HEK293 (cell line): ENCODE measurements around the gene PLEKHM2.
"Not testable (repeated sequence)": the region's sequence is repeated elsewhere in the genome, so short reads cannot be mapped to it uniquely, and the experiment has no call there.

Experiments
- CTCF ChIA-PET: fragments of 350-600 bp; formaldehyde crosslinking; extraction: SDS; loops from one replicate; lab custom pipeline; 2021; ENCODE audit warnings: antibody characterized with exemption; lab: Yijun Ruan, JAX
- POLR2A ChIA-PET: fragments of 300-600 bp; formaldehyde crosslinking; extraction: SDS; loops from one replicate; lab custom pipeline; 2020; ENCODE audit warnings: antibody characterized with exemption, inconsistent platforms; lab: Yijun Ruan, JAX
- H3K27ac ChIP-seq: fragments of 200-500 bp; sonication (Bioruptor generic); 2 replicates; pipeline ENCODE4 v1.5.1; 2014; ENCODE audit warnings: low read depth, low read length, control low read depth, inconsistent platforms; ENCODE audit errors: extremely low read depth
- H3K36me3 ChIP-seq, 2 experiments: fragments of 200-500 bp in 1 of 2; sonication (Bioruptor generic) in 1 of 2; 1 replicate in 1 of 2; 2 replicates in 1 of 2; pipeline ENCODE4 v1.5.1; 2014 to 2017; ENCODE audit warnings: inconsistent platforms in 2 of 2, low read length in 2 of 2; ENCODE audit not compliant: control insufficient read depth in 2 of 2, insufficient read depth in 1 of 2
- H3K4me1 ChIP-seq: fragments of 200-500 bp; sonication (Bioruptor generic); 2 replicates; pipeline ENCODE4 v1.5.1; 2014; ENCODE audit warnings: mild to moderate bottlenecking, low read length, inconsistent platforms; ENCODE audit not compliant: control insufficient read depth, insufficient read depth
- H3K4me3 ChIP-seq: 2 replicates; pipeline ENCODE4 v1.5.1; 2011; ENCODE audit warnings: low read depth, mild to moderate bottlenecking, control low read depth, low read length, moderate library complexity
- H3K9me3 ChIP-seq: fragments of 200-500 bp; sonication (Bioruptor generic); 2 replicates; pipeline ENCODE4 v1.5.1; 2014; ENCODE audit warnings: low read depth, low read length, inconsistent platforms; ENCODE audit not compliant: control insufficient read depth, insufficient read depth
- OSR2 ChIP-seq: fragments of 450-650 bp; formaldehyde crosslinking; IDR thresholded peaks from 2 replicates; pipeline ENCODE4 v1.5.1; 2016; ENCODE audit warnings: missing biosample characterization, missing genetic modification characterization
- SCRT1 ChIP-seq: fragments of 450-650 bp; formaldehyde crosslinking; IDR thresholded peaks from 2 replicates; pipeline ENCODE4 v1.5.1; 2016; ENCODE audit warnings: missing biosample characterization, missing genetic modification characterization, borderline replicate concordance
- SP2 ChIP-seq: fragments of 450-650 bp; formaldehyde crosslinking; IDR thresholded peaks from 2 replicates; pipeline ENCODE4 v1.5.1; 2016; ENCODE audit warnings: missing biosample characterization, missing genetic modification characterization
- TCF7L2 ChIP-seq: IDR thresholded peaks from 2 replicates; pipeline ENCODE4 v1.6.1; 2011; ENCODE audit warnings: low read depth, mild to moderate bottlenecking, inconsistent platforms, low read length, moderate library complexity, borderline replicate concordance
- ZBTB20 ChIP-seq: fragments of 450-650 bp; formaldehyde crosslinking; IDR thresholded peaks from 2 replicates; pipeline ENCODE4 v1.5.1; 2016; ENCODE audit warnings: missing biosample characterization, missing genetic modification characterization
- ZNF121 ChIP-seq: fragments of 450-650 bp; formaldehyde crosslinking; IDR thresholded peaks from 2 replicates; pipeline ENCODE4 v1.5.1; 2016; ENCODE audit warnings: missing biosample characterization, missing genetic modification characterization
- ZNF184 ChIP-seq: fragments of 450-650 bp; IDR thresholded peaks from 2 replicates; pipeline ENCODE4 v1.5.1; 2018; ENCODE audit warnings: missing biosample characterization, mild to moderate bottlenecking, missing genetic modification characterization
- ZNF221 ChIP-seq: fragments of 450-650 bp; formaldehyde crosslinking; IDR thresholded peaks from 2 replicates; pipeline ENCODE4 v1.5.1; 2017; ENCODE audit warnings: missing biosample characterization, missing genetic modification characterization, borderline replicate concordance
- ZNF24 ChIP-seq: fragments of 450-650 bp; formaldehyde crosslinking; IDR thresholded peaks from 2 replicates; pipeline ENCODE4 v1.5.1; 2016; ENCODE audit warnings: missing biosample characterization, missing genetic modification characterization
- ZNF292 ChIP-seq: fragments of 450-650 bp; formaldehyde crosslinking; IDR thresholded peaks from 2 replicates; pipeline ENCODE4 v1.5.1; 2016; ENCODE audit warnings: low read depth, missing biosample characterization, missing genetic modification characterization, borderline replicate concordance
- ZNF350 ChIP-seq: fragments of 450-650 bp; formaldehyde crosslinking; IDR thresholded peaks from 2 replicates; pipeline ENCODE4 v1.5.0; 2017; ENCODE audit warnings: missing biosample characterization, mild to moderate bottlenecking, missing genetic modification characterization
- ZNF37A ChIP-seq: fragments of 450-650 bp; IDR thresholded peaks from 2 replicates; pipeline ENCODE4 v1.5.1; 2018; ENCODE audit warnings: missing biosample characterization, missing genetic modification characterization
- ZNF521 ChIP-seq: fragments of 450-650 bp; formaldehyde crosslinking; IDR thresholded peaks from 2 replicates; pipeline ENCODE4 v1.5.1; 2017; ENCODE audit warnings: missing biosample characterization, mild to moderate bottlenecking, missing genetic modification characterization
- TF ChIP-seq, protein P1 (sequence below): fragments of 450-650 bp; formaldehyde crosslinking; optimal IDR thresholded peaks from 2 replicates; pipeline ENCODE3; 2016; ENCODE audit warnings: missing biosample characterization, mild to moderate bottlenecking, missing genetic modification characterization
- TF ChIP-seq, protein P2 (sequence below): fragments of 450-650 bp; formaldehyde crosslinking; IDR thresholded peaks from 2 replicates; pipeline ENCODE4 v1.5.1; 2017; ENCODE audit warnings: missing biosample characterization, missing genetic modification characterization
- TF ChIP-seq, protein P3 (sequence below): fragments of 450-650 bp; formaldehyde crosslinking; IDR thresholded peaks from 2 replicates; pipeline ENCODE4 v1.5.1; 2016; ENCODE audit warnings: missing biosample characterization, missing genetic modification characterization

Gene PLEKHM2

DNA sequence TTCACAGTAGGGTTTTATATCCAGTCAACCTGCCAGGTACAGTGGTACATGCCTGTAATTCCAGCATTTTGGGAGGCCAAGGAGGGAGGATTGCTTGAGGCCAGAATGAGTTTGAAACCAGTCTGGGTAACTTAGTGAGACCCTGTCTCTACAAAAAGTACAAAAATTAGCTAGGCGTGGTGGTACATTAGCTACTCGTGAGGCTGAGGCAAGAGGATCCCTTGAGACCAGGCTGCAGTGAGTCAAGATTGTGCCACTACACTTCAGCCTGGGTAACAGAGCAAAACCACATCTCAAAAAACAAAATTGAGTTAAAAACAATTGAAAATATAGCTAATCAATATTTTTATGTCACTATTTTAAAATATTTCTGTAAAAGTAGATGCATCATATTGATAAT lies 33.7 kb upstream of the PLEKHM2 start:
- no peak overlapping the region for H3K27ac ChIP-seq
- ChIA-PET POLR2A (no interaction called here), CTCF (no interaction called here)

DNA sequence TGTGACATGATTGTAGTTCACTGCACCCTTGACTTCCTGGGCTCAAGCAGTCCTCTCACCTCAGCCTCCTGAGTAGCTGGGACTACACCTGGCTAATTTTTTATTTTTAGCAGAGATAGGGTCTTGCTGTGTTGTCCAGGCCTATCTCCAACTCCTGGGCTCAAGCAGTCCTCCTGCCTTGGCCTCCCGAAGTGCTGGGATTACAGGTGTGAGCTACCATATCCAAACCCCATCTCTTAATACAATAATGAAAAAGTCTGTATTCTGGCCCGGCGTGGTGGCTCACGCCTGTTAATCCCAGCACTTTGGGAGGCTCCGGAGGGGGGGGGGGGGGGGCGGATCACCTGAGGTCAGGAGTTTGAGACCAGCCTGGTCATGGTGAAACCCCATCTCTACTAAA lies 32.0 kb upstream of the PLEKHM2 start:
- H3K4me3 ChIP-seq, CTCF ChIA-PET, H3K27ac ChIP-seq, H3K4me1 ChIP-seq, H3K9me3 ChIP-seq: not testable (repeated sequence)
- POLR2A ChIA-PET: interaction anchor here (0.6 kb wide), 1 partner anchor 1030 kb away, joined by 6 read pairs; no protein-coding TSS in a partner anchor
- H3K36me3 ChIP-seq: peaks cover 23 to 82% of the 10 kb centered on the region in 2 experiments; a peak in 2 of 3 replicates
- TF ChIP-seq ZNF121 (tag by site-specific recombination): 0 out of 2 replicates have a peak, but pooled peaks have one; percentile 21

More for the DNA sequence above, 33.7 kb upstream of the PLEKHM2 start:
- Histone ChIP-seq H3K9me3 (no peaks in the 10 kb centered on the region), H3K36me3 (peaks cover 33 to 82% of the 10 kb centered on the region in 2 experiments), H3K4me1 (no peaks in the 10 kb centered on the region), H3K4me3 (no peak overlapping the region)
- TF ChIP-seq, protein P1, sequence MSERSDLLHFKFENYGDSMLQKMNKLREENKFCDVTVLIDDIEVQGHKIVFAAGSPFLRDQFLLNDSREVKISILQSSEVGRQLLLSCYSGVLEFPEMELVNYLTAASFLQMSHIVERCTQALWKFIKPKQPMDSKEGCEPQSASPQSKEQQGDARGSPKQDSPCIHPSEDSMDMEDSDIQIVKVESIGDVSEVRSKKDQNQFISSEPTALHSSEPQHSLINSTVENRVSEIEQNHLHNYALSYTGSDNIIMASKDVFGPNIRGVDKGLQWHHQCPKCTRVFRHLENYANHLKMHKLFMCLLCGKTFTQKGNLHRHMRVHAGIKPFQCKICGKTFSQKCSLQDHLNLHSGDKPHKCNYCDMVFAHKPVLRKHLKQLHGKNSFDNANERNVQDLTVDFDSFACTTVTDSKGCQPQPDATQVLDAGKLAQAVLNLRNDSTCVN (tag by site-specific recombination): no peak
- no peak for TF ChIP-seq ZNF350 (tag by site-specific recombination)
- TF ChIP-seq ZNF184 (tag by site-specific recombination): no peak
- TF ChIP-seq, protein P2, sequence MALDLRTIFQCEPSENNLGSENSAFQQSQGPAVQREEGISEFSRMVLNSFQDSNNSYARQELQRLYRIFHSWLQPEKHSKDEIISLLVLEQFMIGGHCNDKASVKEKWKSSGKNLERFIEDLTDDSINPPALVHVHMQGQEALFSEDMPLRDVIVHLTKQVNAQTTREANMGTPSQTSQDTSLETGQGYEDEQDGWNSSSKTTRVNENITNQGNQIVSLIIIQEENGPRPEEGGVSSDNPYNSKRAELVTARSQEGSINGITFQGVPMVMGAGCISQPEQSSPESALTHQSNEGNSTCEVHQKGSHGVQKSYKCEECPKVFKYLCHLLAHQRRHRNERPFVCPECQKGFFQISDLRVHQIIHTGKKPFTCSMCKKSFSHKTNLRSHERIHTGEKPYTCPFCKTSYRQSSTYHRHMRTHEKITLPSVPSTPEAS (tag by site-specific recombination): no peak
- TF ChIP-seq ZBTB20 (tag by site-specific recombination): no peak

DNA sequence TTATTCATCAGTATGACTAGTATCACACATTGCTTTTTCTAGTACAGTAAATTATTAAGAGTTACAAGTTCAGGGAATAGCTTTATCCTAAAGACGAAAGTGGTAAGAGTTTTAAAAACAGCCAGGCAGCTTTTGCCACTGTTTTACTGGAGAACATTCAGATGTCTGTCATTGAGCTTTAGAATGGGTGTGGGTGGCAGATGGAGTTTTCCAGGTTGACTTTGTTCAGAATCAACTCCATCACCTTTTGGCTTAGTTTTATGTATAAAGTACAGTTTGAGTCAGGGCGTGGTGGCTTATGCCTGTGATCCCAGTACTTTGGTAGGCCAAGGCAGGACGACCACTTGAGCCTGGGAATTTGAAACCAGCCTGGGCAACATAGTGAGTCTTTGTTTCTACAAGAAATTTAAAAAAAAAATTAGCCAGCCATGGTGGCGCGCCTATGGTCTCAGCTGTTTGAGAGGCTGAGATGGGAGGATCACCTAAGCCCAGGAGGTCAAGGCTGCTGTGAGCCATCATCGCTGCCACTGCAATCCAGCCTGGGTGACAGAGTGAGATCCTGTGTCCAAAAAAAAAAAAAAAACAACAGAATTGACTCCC lies 29.9 kb upstream of the PLEKHM2 start:
- no peaks in the 10 kb centered on the region for H3K4me1 ChIP-seq
- no peaks in the 10 kb centered on the region for H3K9me3 ChIP-seq
- TF ChIP-seq ZNF521 (tag by site-specific recombination): no peak
- no peak for TF ChIP-seq ZNF350 (tag by site-specific recombination)
- H3K36me3 ChIP-seq: peaks cover 22 to 79% of the 10 kb centered on the region in 2 experiments
- CTCF ChIA-PET: interaction anchor here (1.2 kb wide), 1 partner anchor 86 kb away, joined by 4 read pairs; no protein-coding TSS in a partner anchor
- POLR2A ChIA-PET: interaction anchor here (0.7 to 1.0 kb wide), 2 partner anchors 25 to 79 kb away, joined by 3 to 4 read pairs; no protein-coding TSS in a partner anchor
- no peak overlapping the region for H3K4me3 ChIP-seq
- H3K27ac ChIP-seq: no peak overlapping the region

DNA sequence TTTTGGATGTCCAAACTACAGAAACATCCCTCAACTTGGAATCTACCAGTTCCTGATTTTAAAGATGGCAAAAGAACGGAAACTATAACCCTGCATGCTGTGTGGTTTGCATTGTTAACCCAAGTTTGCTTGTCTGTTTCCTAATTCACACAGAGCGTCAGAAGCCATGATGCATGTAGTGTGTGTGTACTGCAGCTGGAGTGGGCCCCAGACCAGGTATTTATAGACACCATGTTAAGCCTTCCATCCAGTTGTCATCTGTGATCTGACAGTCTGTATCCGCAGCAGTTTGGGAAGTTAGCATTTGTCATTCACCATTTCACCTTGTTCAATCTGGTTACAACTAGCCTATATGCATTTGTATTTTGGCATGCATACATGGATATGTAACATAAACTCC lies 27.7 kb upstream of the PLEKHM2 start:
- H3K36me3 ChIP-seq: peaks cover 13 to 81% of the 10 kb centered on the region in 2 experiments
- TF ChIP-seq OSR2 (no peak), SCRT1 (tag by site-specific recombination) (no peak), ZNF24 (no peak), ZNF221 (tag by site-specific recombination) (no peak), SP2 (no peak), TCF7L2 (no peak), ZNF37A (tag by site-specific recombination) (no peak), ZNF292 (tag by site-specific recombination) (no peak)
- TF ChIP-seq, protein P3, sequence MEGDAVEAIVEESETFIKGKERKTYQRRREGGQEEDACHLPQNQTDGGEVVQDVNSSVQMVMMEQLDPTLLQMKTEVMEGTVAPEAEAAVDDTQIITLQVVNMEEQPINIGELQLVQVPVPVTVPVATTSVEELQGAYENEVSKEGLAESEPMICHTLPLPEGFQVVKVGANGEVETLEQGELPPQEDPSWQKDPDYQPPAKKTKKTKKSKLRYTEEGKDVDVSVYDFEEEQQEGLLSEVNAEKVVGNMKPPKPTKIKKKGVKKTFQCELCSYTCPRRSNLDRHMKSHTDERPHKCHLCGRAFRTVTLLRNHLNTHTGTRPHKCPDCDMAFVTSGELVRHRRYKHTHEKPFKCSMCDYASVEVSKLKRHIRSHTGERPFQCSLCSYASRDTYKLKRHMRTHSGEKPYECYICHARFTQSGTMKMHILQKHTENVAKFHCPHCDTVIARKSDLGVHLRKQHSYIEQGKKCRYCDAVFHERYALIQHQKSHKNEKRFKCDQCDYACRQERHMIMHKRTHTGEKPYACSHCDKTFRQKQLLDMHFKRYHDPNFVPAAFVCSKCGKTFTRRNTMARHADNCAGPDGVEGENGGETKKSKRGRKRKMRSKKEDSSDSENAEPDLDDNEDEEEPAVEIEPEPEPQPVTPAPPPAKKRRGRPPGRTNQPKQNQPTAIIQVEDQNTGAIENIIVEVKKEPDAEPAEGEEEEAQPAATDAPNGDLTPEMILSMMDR (tag by site-specific recombination): no peak
- H3K27ac ChIP-seq: no peak overlapping the region
- H3K9me3 ChIP-seq: no peaks in the 10 kb centered on the region
- H3K4me3 ChIP-seq: no peak overlapping the region
- no peaks in the 10 kb centered on the region for H3K4me1 ChIP-seq
- ChIA-PET CTCF (no interaction called here), POLR2A (no interaction called here)
